GM11168 (cell line): ENCODE results near the gene TGM2.

Experiments
- in situ Hi-C: fragments of 300-500 bp; cut with MboI; formaldehyde crosslinking; loops from one replicate; pipeline ENCODE4 v1.12.0; 2022; ENCODE audit warnings: low sequenced_read_pairs; ENCODE audit not compliant: unreplicated experiment

TGM2 gene

DNA sequence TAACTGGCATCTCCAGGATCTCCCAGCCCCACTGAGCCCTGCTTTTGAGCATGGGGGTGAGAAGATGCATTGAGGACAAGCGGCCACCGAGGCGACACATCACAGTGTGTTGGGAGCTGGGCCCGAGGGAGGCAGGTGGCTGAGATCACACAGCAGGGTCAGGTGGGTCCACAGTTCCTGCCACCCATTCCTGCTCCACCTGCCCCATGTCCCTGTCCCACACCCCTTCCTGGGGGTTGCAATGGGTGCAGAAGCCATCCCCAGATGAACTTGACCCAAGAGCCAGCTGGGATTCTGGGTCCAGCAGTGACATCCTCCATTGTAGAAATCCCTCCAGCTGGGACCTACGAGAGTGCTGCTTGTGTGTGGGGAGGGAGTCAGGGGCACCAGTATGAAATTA is 1.0 kb downstream of the TGM2 start:
- in situ Hi-C loops, result loop anchor here (10.0 kb wide), 1 partner anchor 89 kb away; no protein-coding TSS in a partner anchor

DNA sequence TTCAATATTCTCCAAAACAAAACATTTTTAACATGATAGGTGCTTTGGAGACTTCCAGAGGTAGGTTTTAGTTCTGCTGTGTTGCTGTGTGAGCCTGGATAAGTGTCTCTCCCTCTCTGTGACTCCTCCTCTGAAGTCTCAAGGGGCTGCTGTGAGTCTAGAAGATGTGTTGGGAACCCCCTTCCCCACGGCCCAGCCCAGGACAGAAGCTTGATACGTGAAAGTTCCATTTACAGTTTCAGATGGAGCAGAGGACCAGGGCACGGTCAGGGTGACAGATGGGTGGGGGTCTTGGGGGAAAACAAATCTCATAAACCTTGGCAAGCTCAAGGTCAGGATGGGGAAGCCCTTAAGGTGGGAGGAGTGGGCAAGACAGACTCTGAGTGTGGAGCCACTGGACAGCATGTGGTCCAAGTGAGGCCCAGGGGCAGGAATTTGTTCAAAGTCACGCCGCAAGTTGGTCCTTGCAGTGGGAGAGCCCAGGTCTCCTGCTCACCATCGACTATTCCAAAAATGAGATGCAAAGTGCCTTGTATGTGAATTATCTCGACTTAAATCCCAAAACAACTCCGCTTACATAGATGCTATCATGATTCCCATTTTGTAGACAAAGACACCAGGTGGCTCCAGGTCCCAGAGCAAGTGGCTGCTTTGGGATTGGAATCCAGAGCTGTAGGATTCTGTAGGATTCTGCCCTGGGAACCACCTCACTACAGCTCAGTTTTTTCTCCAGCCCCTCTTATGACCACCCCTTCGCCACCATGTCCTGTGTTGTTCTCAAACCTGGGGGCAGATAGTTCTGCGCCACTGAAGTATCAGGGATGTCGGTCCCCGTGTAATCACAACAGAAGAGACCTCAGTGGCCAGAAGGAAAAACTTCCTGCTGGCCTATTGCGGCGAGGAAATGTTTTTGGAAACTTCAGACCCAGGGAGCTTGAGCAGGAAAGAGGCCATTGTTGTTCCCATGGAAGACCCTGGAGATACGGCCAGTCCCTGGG is 1.9 kb downstream of the TGM2 start:
- in situ Hi-C loops, result loop anchor here (10.0 kb wide), 1 partner anchor 88 kb away; no protein-coding TSS in a partner anchor

DNA sequence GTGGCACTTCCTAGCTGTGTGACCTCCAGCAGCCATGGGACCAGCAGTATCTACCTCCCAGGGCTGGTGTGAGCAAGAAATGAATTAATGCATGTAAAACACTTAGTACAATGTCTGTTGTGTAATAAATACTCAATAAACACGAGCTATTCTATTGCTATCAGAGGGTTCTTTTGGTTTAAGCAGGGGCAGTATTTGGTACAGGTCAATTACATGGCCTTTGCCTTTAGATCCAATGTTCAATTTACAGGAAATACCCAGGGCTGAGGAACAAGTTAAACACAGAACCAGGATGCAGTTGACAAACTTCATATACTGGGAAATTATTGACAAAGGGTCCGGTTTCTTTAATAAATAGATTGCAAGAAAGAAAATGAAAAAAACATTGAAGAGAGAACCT is 2.9 kb downstream of the TGM2 start:
- in situ Hi-C loops, result loop anchor here (10.0 kb wide), 1 partner anchor 87 kb away; no protein-coding TSS in a partner anchor

DNA sequence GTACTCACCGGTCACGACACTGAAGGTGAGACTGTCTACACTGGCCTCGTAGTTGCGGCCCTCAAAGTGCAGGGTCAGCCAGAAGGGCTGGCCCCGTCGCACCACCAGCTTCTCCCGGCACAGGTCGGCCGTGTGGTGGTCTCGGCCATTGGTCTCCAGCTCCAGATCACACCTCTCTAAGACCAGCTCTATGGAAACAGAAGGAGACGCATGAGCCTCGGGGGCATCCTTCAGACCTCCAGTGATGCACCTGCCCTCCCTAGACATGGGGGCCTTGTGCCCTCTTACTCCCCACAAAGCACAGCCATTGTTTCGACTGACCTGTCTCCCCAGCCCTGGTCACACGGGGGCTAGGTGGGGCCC is 3.7 kb downstream of the TGM2 start:
- in situ Hi-C loops, result loop anchor here (10.0 kb wide), 1 partner anchor 87 kb away; no protein-coding TSS in a partner anchor

DNA sequence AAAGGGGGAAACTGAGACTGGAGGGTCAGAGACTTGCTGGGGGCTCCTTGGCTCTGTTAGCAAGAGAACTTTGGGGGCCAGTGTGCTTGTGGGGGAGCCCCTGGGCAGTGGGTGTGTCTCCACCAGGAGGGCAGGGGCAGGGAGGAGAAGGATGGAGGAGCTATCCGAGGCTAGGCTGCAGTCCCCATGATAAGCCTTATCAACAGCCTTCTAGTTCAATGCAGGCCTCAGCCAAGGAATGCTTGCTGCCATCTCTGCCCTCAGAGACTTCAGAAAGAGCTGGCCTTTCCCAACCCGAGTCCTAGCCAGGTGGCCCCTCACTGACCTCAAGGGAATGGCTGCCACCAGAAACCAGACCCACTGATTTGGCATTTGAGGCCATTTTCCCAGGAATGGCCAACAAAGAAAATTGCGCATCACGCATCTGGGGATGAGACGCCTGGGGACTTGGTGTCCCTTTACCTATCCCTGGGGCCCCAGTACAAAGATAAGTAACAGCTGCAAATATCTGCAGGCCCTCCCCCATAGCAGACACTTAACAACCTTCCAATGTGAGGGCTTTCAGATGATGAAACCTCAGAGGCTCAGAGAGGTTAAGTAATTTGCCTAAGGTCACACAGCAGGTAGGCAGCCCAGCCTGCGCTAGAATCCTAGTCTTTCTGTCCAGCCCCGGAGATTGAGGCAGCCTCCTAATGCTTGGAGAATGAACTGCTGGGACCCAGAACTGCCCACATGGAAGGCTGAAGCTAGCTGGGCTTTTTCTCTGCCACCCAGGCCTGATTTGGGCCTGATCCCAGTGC is 4.9 kb downstream of the TGM2 start:
- in situ Hi-C loops, result loop anchor here (10.0 kb wide), 1 partner anchor 85 kb away; no protein-coding TSS in a partner anchor

DNA sequence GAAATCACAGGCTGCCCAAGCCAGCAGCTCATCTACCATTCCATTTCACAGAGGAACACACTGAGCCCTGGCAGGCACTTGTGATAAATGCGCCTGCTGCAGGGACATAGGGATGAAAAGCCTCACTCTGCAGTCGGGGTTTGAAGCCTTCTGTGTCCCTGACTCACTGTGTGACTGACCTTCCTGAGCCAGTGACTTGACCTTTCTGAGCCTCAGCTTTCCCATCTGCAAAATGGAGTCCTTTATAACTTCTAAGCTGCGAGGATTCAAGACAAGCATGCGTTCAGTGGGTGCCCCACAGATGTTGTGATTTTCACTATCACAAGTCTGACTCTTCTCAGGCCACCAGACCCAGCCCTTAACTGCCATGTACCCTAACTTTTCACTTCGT is 5.5 kb downstream of the TGM2 start:
- in situ Hi-C loops, result no loop called here

DNA sequence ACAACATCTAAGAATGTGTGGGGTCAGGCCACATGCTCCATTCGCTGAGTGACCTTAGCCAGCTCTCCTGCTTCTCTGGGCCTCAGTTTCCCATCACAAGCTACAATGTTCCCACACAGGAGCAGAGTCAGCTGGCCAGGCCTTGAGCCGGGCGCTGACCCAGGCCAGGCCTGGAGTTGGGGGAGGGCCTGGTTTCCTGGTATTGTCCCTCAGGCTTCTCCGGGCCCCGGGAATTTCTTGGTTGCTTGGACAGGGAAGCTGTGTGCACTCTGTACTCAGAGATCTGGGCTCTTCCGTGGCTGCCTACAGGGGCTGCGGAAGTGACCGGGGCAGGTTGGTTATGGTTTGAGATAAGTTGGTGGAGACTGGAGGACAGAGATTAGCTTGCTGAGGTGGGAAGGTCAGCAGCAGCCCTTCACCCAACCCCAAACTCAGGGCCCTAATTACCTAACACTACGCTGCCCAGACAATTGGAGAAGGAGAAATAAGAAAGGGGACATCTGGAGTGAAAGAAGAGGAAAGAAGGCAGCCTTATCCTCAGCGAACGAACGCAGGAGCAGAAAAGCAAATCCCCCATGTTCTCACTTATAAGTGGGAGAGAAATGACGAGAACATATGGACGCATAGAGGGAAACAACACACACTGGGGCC is 6.2 kb downstream of the TGM2 start:
- in situ Hi-C loops, result no loop called here

DNA sequence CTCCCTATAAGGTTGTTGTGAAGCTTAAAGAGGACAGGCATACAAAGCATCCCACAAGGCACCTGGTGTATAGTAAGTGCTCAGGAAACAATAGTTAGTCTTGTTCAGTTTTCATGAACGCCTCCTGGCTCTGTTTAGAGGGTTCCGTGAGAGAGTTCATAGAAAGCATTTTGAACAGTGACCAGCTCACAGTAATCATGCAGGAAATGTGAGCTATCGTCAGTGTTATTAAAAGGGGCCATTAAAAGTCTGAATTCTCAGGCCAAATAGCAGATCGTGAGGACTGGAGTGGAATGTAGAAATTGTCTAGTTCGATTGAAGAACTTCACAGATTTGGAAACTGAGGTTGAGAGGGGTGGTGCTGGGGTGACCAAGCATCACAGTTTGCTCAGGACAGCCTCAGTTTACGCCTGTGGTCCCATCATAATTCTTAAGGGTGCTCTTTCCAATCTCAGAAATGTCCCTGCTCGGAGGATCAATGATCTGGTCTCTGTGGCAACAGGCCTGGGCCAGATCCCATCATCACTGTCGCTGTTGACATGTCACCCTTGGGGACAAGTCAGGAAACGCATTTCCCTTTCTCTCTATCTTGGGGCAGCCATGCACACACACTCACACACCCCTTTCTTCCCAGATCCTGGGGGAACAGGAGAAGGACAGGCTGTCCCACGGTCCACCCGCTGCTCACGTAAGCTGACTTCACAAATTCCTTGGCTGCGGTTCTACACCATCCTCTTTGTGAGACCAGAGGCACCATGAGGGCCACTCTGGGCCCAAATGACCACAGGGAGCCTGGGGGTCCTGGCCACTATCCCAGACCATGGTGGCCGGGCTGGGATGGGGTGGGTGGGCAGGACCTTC is 7.2 kb downstream of the TGM2 start:
- in situ Hi-C loops, result no loop called here

DNA sequence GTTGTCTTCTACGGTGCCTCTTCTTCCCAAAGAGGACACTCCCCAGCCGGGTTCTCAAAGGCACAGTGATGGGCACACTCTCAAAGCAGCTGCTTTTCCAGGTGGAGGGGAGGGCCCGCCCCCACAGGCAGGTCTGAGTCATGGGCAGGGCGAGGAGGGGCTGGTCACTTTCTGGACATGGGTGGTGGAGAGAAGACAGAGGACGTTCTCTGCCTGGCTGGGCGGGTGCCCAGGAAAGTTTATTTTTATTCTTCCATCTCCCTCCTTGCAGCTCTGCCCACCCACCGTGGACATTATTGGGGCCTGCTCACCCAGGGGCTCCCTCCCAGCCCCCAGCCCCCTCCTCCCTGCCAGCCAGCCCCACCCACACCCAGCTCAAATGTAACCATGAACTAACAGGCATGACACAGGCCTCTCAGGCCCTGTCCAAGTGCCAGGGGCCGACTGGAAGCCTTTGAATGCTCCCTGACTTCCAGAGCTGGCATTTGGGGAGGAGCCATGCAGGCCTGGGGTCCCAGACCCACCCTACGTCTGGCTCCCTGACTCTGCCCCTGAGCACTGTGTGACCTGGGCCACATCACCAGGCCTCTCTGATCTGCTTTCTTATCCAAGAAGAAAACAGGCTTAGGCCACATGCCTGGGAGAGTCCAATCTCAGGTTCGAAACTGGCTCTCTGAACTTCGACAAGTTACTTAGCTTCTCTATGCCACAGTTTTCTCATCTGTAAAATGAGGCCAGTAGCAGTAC is 8.0 kb downstream of the TGM2 start:
- in situ Hi-C loops, result no loop called here

DNA sequence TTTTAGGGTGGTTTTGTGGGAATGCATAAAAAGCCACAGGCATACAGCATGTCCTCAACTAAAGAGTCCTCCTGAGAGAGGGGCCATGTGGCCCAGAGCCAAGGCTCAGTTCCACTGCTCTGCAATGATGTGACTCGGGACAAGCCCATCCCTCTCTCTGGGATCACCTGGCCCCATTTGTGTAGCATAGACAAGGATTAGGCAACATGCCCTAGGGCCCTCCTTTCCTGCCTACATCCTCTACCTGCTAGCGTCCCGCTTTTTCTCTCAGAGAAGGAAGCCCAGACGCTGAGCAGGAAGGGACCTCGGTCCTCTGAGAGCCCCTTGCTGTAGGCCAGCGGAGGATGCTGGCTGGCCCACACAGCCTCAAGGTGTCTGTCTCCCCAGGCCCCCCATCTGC is 8.8 kb downstream of the TGM2 start:
- in situ Hi-C loops, result no loop called here

DNA sequence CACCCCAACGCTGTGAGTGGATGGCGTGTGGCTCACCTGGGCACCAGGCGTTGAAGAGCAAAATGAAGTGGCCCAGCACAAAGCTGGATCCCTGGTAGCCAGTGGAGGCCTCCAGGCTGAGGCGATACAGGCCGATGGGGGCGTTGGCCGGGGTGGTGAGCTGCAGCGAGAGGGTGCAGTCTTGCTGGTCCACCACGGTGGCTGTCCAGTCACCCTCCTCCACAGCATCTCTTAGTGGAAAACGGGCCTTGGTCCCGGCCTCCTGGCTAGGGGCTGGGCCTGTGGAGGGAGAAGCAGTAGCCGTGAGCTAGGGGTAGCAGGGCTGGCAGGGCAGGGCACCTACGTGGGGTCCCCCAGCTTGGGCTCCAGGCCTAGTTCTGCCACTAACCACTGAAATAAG is 9.3 kb downstream of the TGM2 start:
- in situ Hi-C loops, result no loop called here

DNA sequence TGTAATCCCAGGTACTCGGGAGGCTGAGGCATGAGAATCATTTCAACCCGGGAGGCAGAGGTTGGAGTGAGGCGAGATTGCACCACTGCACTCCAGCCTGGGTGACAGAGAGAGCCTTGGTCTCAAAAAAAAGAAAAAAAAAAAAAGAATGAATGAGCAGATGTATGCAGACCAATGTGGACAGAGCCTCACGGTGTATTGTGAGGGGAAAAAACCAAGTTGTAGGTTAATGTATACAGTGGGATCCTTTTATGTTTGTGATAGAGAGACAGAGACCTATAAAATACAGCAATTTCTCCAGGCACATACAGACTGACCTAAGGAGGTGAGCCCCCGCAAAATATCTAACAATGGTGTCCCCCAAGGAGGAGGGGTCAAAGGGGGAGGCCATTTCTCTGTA is 11.7 kb downstream of the TGM2 start:
- in situ Hi-C loops, result no loop called here

DNA sequence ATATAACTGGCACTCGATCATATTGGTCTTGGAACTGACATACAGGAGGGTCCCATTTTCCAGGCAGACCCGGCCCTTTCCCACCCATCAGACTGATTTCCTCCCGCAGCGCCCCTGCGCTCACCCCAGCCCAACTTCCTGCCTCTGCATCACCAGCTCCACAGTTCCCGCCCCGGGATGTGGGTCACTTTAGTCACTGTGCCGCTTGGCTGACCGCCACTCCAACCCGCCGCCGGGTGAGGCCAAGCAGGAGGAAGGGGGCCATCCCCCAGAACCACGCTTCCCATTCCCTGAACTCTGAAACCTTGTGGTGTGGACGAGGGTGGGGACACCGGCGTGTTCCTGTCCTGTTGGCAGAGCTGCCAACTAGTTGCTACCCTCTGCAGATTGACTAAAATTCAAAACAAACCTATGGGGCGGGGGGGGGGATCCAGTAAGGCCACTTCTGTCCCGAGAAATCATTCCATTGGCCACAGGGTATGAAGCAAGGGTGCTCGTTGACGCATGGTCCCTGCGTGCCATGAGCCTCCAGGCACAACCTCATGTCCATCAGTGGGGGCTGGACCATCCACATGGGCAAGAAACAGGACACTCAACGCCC is 12.3 kb downstream of the TGM2 start:
- in situ Hi-C loops, result no loop called here

DNA sequence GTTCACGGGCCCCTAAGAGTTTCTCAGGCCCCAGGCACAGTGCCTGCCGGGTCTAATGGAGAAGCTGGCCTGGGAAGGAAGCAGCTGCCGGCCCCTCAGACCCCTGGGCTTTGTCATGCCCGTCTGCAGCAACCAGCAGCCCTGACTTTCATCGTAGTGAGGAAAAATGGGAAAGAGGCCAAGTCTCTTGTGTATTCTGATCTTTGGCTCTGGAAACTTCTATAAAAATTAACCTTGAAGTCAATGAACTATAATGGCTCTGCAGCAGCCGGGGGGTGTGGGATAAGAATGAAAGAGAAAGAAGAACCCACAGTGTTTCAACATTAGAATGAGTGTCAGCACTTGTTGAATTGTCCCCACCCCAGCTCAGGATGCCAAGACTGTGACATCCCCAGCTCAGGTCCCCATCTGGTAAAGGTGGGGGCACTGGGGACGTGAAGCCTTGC is 12.9 kb downstream of the TGM2 start:
- in situ Hi-C loops, result no loop called here

DNA sequence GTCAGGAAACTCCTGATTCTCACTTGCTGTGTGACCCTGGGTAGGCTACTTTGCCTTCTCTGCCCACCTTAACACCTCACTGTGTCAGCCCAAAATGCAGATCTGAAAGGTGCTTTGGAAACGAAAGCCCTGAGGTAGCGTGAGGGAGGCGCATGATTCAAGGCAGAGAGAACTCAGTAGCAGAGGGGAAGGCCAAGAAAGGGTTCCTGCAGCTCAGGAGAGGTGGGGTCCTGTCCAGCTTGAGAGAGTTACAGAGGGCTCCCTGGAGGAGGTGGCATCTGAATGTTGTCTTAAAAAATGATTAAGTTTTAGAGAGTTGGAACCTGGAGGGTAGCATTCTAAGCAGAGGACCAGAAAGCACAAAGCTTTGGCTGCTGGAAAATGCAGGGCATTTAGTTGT is 13.6 kb downstream of the TGM2 start:
- in situ Hi-C loops, result no loop called here

DNA sequence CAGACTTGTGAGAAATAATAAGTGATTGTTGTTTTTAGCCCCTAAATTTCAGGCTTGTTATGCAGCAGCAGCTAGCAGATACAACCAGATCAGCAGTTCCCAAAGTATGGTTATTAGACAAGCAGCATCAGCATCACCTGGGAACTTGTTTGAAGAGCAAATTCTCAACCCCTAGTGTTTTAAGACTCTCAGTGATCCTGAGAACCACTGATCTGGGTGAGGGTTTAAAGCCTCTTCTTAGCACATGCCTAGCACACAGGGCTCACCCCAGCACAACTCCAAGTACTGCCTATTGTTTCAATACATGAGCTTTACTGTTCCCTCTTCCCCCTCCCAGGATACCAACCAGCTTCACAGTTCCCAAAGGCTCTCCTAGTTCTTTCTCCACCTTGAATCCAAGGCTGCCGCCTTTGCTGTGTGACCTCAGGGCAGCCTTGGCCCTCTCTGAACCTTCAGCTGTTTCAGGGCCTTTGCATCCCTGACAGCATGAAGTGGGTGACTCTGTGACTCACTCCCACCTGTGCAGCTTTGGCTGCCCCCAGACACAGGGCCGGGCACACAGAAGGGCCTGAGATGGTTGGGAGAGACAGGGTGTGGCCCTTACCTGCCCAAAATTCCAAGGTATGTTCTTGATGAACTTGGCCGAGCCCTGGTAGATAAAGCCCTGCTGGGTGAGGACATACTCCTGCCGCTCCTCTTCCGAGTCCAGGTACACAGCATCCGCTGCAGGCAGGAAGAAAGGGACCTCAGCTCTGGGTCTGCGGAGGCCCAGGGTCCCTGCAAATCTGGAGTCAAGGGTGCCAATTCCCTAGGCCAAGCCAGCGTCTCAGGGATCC is 14.5 kb downstream of the TGM2 start:
- in situ Hi-C loops, result no loop called here

DNA sequence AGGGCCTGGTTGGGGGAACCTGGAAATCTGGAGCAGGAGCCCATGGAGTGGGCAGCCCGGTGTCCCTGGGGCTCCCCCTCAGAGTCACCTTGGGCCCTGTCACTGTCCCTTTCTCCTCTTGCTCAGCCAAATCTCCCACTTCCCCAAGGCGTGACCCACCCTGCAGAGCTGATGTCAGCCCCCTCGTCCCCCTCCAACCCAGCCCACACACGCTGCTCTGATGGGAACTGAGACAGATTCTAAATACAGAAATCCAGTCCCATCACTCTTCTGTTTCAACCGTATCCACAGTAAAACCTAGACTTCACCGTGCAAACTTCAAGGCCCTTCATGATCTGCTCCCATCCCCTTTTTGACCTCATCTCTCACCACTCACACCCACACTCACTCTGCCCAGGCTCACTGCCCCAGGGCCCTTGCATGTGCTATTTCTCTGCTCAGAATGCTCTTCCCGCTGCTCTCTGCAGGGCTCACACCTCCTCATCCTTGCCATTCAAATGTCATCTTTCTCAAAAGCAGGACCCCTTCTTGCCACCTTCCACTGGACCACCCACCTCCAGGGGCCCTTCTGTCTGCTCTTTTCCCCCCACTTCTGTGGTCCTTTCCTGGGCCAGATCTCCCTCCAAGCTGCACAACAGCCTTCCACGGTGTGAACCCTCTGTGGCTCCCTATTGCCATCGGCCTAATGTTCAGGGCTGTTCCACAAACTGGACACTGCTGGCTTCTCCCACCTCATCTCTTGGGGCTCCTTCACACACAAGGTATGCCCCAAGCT is 16.6 kb downstream of the TGM2 start:
- in situ Hi-C loops, result no loop called here
